Body of pancreas (tissue), 4 donors: Measurements from ENCODE around the gene ARHGAP42. TPM values are rescaled to one million over a fixed set of nuclear protein-coding genes. Genes with fewer than 3 reads are reported as not detected.

Experiments used
- ATAC-seq: fragments of 150-250 bp; one replicate; pipeline ENCODE4 v1.9.1; 2016
- DNase-seq, 4 donors: peaks; one replicate each; pipeline ENCODE4 v3.0.0-alpha.2; 2019
- H3K27ac ChIP-seq, 4 donors: fragments of 200-600 bp; sonication (generic); 1 replicate in 3 of 4; 2 replicates in 1 of 4; pipeline versions ENCODE4 v1.5.1 to v1.6.1; 2016 to 2019; ENCODE audit warnings: mild to moderate bottlenecking in 1 of 4, mixed read lengths in 1 of 4, moderate library complexity in 1 of 4
- H3K27me3 ChIP-seq, 2 donors: fragments of 200-600 bp; sonication (generic); one replicate each; pipeline ENCODE4 v1.6.0; 2016; ENCODE audit warnings: mild to moderate bottlenecking in 1 of 2
- H3K36me3 ChIP-seq, 2 donors: fragments of 200-600 bp; sonication (generic); replicated peaks in 1 of 2; 2 replicates each; pipeline ENCODE4 v1.5.1; 2016; ENCODE audit warnings: low read depth in 2 of 2; ENCODE audit not compliant: insufficient read depth in 1 of 2
- H3K4me1 ChIP-seq: fragments of 200-600 bp; sonication (generic); one replicate; pipeline ENCODE4 v1.6.0; 2016
- H3K4me3 ChIP-seq, 2 donors: fragments of 200-600 bp; sonication (generic); 1 replicate in 1 of 2; 2 replicates in 1 of 2; pipeline ENCODE4 v1.5.1; 2016 to 2019
- H3K9me3 ChIP-seq, 3 donors: fragments of 200-600 bp; sonication (generic); 1 replicate in 2 of 3; 2 replicates in 1 of 3; pipeline ENCODE4 v1.5.1; 2016
- POLR2A ChIP-seq, 3 donors: fragments of 450-650 bp; IDR thresholded peaks; one replicate each; pipeline ENCODE4 v1.6.1; 2016; ENCODE audit warnings: antibody characterized with exemption in 3 of 3, mild to moderate bottlenecking in 2 of 3
- WGBS, 2 donors: methylation state at CpG; one replicate each; pipeline ENCODE4 v1.1.5; 2017; 5-methylcytosine and 5-hydroxymethylcytosine counted together
- intact Hi-C: fragments of 100-400 bp; cut with DNase I; formaldehyde crosslinking; loops from one replicate; pipeline ENCODE4 v1.15.1; 2023
- total RNA-seq, 2 donors: library from RNA; depleted of rRNA; stranded (reverse); fragments of >200 nt; gene quantifications; one replicate each; pipeline ENCODE4 v1.1.0, GENCODE V29; 2016
- TF ChIP-seq, protein P1 (sequence below), 7 experiments: fragments of 450-650 bp in 4 of 7; fragments of 200-600 bp in 3 of 7; sonication (generic) in 3 of 7; IDR thresholded peaks; one replicate each; pipeline ENCODE4 v1.5.1; 2016 to 2019; ENCODE audit warnings: antibody characterized with exemption in 7 of 7

ARHGAP42 gene
- total RNA-seq, 2 donors from 2014 or later, result 3.6 to 4.7 TPM

- TF ChIP-seq POLR2A (IDR thresholded peaks at IDR 0.05), result no peak
- no peaks in the 10 kb centered on the region for H3K9me3 ChIP-seq
- DNase-seq, result no peak
Observed at GRCh38 chr11:100964435-100964834, 277.3 kb downstream of the ARHGAP42 start.

GRCh38 chr11:100965346-100965745 lies 278.3 kb downstream of the ARHGAP42 start:
- no peak overlapping the region for H3K27ac ChIP-seq
- no peaks in the 10 kb centered on the region for H3K27me3 ChIP-seq
- TF ChIP-seq, protein P1, sequence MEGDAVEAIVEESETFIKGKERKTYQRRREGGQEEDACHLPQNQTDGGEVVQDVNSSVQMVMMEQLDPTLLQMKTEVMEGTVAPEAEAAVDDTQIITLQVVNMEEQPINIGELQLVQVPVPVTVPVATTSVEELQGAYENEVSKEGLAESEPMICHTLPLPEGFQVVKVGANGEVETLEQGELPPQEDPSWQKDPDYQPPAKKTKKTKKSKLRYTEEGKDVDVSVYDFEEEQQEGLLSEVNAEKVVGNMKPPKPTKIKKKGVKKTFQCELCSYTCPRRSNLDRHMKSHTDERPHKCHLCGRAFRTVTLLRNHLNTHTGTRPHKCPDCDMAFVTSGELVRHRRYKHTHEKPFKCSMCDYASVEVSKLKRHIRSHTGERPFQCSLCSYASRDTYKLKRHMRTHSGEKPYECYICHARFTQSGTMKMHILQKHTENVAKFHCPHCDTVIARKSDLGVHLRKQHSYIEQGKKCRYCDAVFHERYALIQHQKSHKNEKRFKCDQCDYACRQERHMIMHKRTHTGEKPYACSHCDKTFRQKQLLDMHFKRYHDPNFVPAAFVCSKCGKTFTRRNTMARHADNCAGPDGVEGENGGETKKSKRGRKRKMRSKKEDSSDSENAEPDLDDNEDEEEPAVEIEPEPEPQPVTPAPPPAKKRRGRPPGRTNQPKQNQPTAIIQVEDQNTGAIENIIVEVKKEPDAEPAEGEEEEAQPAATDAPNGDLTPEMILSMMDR (IDR thresholded peaks at IDR 0.05), result no peak
- TF ChIP-seq POLR2A (IDR thresholded peaks at IDR 0.05), result no peak
- no peak for DNase-seq
- no peaks in the 10 kb centered on the region for H3K9me3 ChIP-seq
- H3K4me3 ChIP-seq, result no peak overlapping the region
- H3K36me3 ChIP-seq, result no peaks in the 10 kb centered on the region
- intact Hi-C loops, result no loop called here
- 85 to 97% methylated on average over 1 of the region's 1 CpG for WGBS, 2 donors
- no peaks in the 10 kb centered on the region for H3K4me1 ChIP-seq
- ATAC-seq, result no peak

More at GRCh38 chr11:100964435-100964834, 277.3 kb downstream of the ARHGAP42 start:
- no peak overlapping the region for H3K4me3 ChIP-seq
- intact Hi-C loops, result no loop called here
- H3K27ac ChIP-seq, result no peak overlapping the region
- no peaks in the 10 kb centered on the region for H3K4me1 ChIP-seq
- WGBS, 2 donors, result 90 to 92% methylated on average over 3 of the region's 3 CpGs
- H3K27me3 ChIP-seq, result no peaks in the 10 kb centered on the region
- no peak for ATAC-seq
- no peaks in the 10 kb centered on the region for H3K36me3 ChIP-seq

DNA sequence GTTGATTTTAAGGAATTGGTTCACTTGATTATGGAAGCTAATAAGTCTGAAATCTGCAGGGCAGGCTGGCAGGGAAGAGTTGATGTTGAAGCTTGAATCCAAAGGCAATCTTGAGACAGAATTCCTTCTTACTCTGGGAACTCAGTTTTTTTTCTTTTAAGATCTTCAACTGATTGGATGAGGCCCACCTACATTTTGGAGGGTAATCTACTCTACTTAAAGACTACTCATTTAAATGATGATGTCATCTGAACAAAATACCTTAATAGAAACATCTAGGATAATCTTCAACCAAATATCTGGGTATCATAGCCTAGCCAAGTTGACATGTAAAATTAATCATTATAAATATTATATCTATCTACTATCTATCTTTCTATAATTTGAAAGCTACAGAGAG lies 279.3 kb downstream of the ARHGAP42 start:
- ATAC-seq, result no peak
- intact Hi-C loops, result no loop called here

DNA sequence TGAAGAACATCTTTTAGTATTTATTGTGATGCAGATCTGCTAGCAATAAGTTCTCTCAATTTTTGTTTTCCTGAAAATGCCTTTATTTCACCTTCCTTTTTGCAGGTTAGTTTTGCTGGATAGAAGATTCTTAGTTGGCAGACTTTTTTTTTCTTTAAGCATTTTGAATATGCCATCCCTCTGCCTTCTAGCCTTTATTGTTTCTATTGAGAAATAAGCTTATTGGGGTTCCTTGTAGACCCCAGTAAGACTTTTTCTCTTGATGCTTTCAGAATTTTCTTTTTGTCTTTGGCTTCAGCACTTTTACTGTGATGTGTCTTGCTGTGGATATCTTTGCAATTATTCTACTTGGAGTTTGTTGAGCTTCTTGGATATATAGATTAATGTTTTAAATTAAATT lies 281.9 kb downstream of the ARHGAP42 start:
- intact Hi-C loops, result no loop called here
- DNase-seq, result no peak
- no peaks in the 10 kb centered on the region for H3K9me3 ChIP-seq

More for the DNA sequence above, 279.3 kb downstream of the ARHGAP42 start:
- H3K4me3 ChIP-seq, result no peak overlapping the region
- no peaks in the 10 kb centered on the region for H3K27me3 ChIP-seq
- no peaks in the 10 kb centered on the region for H3K9me3 ChIP-seq
- DNase-seq, result no peak
- TF ChIP-seq POLR2A (IDR thresholded peaks at IDR 0.05), result no peak
- TF ChIP-seq, protein P1 (IDR thresholded peaks at IDR 0.05), result no peak
- no peaks in the 10 kb centered on the region for H3K4me1 ChIP-seq
- H3K27ac ChIP-seq, result no peak overlapping the region
- no peaks in the 10 kb centered on the region for H3K36me3 ChIP-seq

GRCh38 chr11:100970283-100971164 lies 283.4 kb downstream of the ARHGAP42 start:
- no peaks in the 10 kb centered on the region for H3K9me3 ChIP-seq
- DNase-seq (no peak), ATAC-seq (no peak)
- WGBS, 2 donors, result 63 to 73% methylated on average over 3 to 4 of the region's 4 CpGs
- no peak overlapping the region for H3K4me3 ChIP-seq
- no peaks in the 10 kb centered on the region for H3K4me1 ChIP-seq
- H3K27me3 ChIP-seq, result no peaks in the 10 kb centered on the region
- H3K36me3 ChIP-seq, result no peaks in the 10 kb centered on the region
- no peak for TF ChIP-seq POLR2A (IDR thresholded peaks at IDR 0.05)
- TF ChIP-seq, protein P1 (IDR thresholded peaks at IDR 0.05), result no peak
- H3K27ac ChIP-seq, result no peak overlapping the region
- intact Hi-C loops, result no loop called here

More for the DNA sequence above, 281.9 kb downstream of the ARHGAP42 start:
- H3K36me3 ChIP-seq, result no peaks in the 10 kb centered on the region
- H3K4me1 ChIP-seq, result no peaks in the 10 kb centered on the region
- no peak overlapping the region for H3K4me3 ChIP-seq
- no peak for ATAC-seq
- H3K27me3 ChIP-seq, result no peaks in the 10 kb centered on the region
- no peak overlapping the region for H3K27ac ChIP-seq
- no peak for TF ChIP-seq POLR2A (IDR thresholded peaks at IDR 0.05)
- TF ChIP-seq, protein P1 (IDR thresholded peaks at IDR 0.05), result no peak
